Ramos (cell line): ENCODE results near the gene IFIT1B.
"Not testable (repeated sequence)": the region's sequence is repeated elsewhere in the genome, so short reads cannot be mapped to it uniquely, and the experiment has no call there.

ENCODE experiments used
- in situ Hi-C: fragments of 300-500 bp; cut with MboI; formaldehyde crosslinking; loops from one replicate; pipeline ENCODE4 v1.14.3; 2022; ENCODE audit warnings: low sequenced_read_pairs; ENCODE audit not compliant: unreplicated experiment

Gene IFIT1B

DNA sequence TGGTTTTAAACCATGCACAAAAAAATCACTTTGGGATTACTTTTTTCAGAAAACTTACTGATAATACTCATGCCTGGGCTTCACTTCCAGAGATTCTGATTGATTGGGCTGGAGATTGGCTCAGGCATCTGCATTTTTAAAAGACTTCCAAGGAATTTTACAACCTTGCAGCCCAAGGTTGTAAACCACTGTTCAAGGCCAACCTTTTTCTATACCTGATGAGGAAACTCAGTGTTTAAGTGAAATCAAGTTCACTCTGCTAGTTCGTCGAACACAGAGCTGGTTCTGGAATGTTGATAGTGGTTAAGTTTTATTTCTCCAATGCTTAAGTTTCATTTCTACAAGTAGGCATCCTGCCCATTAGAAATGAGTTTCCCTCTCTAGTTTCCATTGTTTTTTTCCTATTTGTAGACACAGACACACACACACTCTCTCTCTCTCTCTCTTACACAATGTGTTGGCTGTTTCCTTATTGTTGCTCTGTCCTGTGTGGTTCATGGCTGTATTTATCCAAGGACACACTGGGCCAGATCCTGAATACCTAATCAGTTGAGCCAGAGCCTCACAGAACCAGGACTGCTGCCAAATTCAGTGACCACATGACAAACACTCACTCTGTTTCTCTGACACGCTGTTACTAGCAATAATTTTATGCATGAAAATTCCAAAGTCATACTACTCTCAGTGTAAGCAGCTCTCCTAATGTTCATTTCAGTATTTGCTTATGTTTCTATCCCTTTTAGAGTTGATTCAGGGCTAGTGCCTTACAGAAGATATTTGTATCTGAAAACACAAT, 3.7 kb upstream of the IFIT1B start:
- in situ Hi-C loops = no loop called here

DNA sequence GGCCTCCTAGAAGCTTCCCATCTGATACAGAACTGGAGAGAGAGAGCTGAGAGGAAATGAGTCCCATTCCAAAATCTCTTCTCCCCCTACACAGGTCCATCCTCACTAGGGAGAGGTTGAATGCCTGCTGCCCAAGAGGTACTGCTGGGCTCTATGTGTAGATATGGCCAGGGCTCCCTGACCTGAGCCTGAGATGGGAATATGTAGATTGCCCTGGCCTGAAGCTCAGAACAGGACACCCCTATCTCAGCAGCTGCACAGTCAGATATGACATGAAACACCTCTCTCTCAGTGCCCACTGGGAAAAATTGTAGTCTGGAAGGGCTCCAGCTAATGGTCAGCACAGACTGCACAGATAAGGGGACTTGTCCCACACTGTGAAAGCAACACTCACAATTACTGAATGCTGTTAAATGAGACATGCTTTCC, 3.1 kb upstream of the IFIT1B start:
- in situ Hi-C loops = no loop called here

DNA sequence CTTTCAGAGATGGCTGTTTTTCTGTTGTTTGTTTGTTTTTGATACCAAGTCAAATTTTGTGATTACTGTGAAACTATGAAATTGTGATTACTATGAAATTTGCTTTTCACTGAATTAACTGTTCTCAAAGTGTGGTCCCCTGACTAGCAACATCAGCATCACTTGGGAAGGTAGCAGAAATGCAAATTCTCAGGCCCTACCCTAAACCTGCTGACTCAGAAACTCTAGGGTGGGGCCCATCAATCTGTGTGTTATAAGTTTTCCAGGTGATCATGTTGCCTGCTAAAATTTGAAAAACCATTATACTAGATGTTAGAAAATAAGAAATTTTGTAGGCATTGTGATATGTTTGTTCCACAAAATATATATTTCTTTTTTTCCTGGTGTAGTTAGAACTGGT, 1.2 kb downstream of the IFIT1B start:
- in situ Hi-C loops = no loop called here

DNA sequence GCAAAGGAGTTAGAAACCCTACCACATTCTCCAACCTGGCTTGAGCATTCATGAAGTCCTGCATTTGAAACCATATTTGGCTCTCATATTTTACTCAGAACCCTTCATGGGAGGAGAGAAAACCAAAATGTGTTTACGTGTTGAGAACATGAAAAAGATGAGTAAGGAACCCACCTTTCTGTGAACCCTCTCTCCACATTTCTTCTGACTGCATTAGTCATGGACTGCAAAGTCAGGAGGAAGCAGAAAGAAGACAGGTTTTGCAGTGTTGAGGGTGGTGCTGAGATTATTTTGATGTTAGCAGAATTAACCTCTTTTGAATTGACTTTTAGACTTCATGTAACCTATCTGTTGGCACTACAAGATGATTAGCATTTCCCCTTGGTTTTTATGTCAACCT, 4.9 kb downstream of the IFIT1B start:
- in situ Hi-C loops = no loop called here

DNA sequence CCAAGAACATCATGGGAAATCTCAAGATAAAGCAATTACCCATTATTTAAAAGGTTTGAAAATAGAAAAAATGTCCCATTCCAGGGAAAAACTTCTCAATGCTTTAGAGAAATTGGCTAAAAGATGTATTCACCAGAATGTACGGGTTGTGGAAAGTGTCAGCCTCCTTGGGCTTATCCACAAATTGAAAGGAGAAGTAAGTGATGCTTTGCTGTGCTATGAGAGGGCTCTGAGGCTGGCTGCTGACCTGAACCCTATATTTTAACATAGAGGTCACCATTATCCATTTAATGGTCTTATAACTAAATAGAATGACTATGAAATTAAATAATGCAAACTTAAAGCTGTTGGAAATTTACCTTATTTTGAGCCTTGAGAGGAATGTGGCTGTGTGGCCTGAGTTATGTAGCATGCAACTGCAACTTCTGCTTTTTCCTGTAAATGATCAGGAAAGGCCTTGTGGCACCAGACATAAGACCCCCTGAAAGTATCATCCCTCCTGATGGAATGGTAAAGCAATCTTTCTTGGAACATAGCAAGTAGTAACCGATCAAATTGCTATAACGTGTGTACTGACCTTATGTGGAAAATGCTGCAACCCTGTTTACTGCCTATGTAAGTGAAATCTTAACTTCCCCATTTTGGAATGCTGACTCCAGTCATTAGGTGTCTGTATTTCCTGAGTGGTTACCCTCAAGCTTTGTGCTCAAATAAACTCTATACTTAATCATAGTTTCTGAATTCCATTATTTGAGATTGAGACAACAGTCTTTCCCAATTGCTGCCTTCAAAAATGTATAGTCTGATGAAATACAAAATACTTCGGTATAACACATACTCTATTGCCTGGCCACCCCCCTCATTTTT, 6.9 kb downstream of the IFIT1B start:
- in situ Hi-C loops = no loop called here

DNA sequence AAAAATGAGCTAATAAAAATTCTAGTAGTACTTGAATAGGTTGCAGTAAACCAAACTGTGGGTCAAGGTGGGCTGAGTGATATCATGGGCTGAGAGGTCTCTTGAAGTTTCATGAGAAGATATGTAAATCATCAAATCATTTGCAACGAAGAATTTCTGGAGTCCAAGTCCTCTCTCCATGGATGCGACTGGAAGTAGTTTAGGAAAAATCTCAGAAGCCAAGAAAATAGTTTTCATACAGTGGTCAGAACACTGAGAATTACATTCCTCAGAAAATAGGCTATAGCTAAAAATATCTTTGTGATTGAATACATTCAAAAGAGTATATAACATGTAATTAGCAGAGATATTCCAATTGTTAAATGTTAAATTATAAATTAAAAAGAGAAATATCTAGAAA, 10.9 kb downstream of the IFIT1B start:
- in situ Hi-C loops = no loop called here

DNA sequence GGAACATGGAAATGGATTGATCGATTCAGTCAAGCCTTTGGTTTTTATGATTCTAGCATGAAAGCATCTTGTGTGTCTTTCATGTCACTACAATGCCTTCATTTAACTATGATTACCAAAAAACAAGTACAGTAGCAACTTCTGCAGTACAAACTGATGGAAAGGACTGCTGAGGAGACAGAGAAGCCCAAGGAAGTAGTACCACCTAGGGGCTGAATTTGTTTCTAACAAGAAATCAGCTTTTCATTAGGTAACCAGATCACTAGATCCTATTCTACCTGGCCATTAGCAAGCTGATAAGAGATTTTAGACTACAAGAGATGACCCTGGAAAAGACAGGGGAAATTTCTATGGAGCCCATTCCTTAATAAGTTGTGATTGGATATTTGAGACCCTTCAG, 11.4 kb downstream of the IFIT1B start:
- in situ Hi-C loops = no loop called here

DNA sequence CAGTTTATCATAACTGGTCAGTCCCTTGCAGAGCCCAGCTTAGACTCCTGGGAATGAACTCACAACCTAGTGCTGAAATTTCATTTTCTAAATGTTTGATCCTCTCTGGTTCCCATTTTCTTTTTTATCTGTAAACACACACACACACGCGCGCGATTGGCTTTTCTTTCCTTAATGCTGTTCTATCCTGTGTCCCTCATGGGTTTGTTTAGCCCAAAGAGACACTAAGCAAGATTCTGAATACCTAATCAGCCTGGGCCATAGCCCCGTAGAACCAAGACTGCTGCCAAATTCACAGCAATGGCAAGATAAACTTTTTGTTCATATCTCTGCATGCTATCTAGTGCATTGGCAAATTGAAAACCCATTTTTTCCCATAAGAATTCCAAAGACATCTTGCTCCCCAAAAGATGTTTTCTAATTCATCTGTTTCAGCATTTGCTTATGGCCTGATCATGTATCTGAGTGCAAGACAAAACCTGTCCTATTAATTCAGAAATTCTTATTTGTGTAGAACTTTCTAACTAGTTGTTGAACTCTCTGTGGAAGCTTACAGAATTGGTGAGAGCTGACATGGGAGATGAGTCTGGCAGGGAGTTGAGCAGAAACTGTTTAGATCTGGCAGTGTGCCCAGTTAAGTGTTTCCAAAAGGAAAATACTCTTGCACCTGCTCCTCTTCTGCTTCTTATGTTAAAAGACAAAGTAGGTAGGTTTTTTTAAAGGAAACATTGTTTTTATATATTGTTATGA, 12.8 kb downstream of the IFIT1B start:
- in situ Hi-C loops = no loop called here

DNA sequence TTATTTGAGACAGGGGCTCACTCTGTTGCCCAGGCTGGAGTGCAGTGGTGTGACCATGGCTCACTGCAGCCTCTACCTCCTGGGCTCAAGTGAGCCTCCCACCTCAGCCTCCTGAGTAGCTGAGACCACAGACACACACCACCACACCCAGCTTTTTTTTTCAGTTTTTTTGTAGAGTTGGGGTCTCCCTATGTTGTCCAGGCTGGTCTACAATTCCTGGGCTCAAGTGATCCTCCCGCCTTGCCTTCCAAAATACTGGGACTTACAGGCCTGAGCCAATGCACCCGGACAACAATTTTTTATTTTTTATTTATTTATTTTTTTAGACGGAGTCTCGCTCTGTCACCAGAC, 13.3 kb downstream of the IFIT1B start:
- in situ Hi-C loops = not testable (repeated sequence)

DNA sequence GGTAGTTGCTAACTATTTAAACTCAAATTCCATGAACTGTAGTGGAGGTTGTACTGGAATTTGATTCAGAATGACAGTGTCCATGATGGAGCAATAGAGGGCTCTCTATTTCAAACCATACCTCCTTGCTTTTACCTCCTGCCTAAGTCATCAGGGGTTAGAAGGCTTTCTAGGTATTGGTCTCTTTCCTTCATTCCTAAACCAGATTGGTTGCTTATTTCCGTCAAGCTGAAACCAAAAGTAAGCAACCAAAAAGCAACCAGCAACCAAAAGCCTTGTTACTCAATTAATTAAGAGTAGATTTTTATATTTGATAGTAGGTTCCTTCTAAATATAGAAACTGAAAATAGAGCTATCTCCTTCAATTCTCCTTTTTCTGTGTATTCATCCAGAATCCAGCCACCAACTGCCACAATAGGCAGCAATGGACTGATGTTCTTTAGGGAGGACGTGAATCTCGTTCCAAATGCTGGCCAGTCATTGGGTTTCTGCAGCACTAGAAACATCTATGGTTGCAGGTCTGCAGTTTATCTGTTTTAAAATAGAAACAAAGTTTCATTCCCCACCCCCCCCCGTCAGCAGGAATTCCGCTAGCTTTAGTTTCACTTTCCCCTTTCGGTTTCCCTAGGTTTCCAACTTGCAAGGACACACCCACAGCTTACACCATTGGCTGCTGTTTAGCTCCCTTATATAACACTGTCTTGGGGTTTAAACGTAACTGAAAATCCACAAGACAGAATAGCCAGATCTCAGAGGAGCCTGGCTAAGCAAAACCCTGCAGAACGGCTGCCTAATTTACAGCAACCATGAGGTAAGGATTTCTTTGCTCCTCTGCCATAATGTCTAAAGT, 14.3 kb downstream of the IFIT1B start, which contains the start of gene IFIT1:
IFIT1 (plus strand) TSS at position 717 of the 850 bp plus-strand sequence; CDS start at position 807, 90 bp downstream.
- in situ Hi-C loops = no loop called here

DNA sequence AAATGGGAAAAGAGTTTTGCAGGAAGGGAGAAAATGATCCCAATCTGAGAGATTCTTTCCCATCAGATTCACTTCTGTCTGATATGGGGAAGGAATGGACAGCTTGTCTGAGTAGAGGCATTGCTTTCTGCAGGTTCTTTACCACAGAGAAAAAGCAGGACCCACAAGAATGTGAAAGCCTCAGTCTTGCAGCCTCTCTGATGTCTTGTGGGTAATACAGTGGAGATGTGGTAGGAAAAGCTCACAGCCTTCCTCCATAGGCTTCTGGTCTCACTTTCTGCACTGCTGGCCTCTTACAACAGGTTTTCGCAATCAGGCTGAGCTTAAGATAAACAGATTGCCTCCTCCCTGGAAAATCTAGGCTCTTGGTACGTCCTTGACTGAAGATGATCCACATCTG, 15.1 kb downstream of the IFIT1B start:
- in situ Hi-C loops = no loop called here

DNA sequence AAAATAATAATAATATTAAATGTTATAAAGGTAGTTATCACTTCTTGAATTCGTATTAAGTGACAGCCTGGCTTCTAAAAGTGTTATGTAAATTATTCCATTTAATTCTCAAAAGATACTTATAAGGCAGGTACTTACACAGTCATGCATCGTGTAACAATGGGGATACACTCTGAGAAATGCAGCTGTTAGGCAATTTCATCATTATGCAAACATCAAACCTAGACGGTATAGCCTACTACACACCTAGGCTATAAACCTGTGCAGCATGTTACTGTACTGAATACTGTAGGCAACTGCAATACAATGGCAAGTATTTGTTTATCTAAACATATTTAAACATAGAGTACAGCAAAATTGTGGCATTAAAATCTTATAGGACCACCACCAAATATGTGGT, 16.0 kb downstream of the IFIT1B start:
- in situ Hi-C loops = no loop called here

DNA sequence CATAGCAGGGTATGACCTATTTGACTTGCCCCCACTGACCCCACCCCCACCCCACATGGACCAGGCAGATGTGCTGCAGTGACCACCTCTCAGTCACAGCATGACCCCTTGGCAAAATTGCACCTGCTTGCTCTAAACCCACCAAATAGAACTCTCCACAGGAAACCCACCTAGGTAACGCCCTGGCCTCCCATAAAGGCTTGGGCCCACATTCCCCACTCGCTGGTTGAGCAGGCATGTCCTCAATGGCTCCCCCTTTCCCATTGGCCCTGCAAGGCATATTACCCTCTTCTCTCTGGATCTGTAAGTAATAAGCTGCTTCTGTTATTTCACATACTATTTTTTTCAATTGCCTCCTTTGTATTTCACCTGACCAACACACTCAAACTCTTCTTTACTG, 17.3 kb downstream of the IFIT1B start:
- in situ Hi-C loops = no loop called here

DNA sequence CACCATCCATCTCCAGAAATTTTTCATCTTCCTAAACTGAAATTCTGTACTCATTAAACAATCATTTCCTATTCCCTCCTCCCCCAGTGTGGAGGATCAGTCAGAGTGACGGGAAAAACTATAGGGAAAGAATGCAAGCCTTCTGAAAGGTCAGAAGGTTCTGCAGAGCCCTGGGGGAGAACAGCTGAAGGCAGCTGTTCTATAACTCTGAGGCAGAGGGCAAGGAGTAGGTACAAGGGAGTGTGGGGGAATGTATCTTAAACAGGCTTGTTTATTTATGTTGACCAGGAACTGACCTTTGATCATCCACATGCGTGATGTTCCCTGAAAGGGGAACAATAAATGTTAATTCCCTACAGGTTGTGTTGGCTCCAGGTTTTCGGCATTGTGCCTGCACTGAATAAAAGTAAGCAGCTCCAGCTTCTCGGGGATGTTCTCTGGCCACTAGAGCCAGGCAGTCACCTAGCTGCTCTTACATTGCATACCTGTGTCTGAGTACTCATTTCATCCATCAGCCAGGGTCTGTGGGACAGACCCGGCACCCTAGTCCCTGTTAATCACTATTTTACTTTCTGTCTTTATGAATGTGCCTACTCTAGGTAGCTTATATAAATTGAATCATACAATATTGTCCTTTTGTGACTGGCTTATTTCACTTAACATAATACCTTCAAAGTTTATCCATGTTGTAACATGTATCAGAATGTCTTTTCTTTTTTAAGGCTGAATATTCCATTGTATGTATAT, 20.3 kb downstream of the IFIT1B start:
- in situ Hi-C loops = no loop called here

DNA sequence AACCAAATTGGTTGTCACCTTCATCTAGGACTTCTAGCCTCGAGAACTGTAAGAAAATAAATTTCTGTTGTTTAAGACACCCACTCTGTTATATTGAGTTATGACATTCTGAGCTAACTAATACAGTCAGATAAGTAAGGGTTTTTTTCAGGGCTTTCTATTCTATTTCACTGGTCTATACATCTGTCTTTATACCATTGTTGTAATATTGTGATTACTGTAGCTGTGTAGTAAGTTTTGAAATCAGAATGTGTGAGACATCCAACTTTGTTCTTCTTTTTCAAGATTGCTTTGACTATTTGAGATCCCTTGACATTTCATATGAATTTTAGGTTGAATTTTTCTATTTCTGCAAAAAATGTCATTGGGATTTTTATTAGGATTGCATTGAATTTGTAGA, 22.1 kb downstream of the IFIT1B start:
- in situ Hi-C loops = no loop called here

DNA sequence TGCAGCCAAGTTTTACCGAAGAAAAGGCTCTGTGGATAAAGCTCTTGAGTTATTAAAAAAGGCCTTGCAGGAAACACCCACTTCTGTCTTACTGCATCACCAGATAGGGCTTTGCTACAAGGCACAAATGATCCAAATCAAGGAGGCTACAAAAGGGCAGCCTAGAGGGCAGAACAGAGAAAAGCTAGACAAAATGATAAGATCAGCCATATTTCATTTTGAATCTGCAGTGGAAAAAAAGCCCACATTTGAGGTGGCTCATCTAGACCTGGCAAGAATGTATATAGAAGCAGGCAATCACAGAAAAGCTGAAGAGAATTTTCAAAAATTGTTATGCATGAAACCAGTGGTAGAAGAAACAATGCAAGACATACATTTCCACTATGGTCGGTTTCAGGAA, 25.2 kb downstream of the IFIT1B start:
- in situ Hi-C loops = no loop called here

DNA sequence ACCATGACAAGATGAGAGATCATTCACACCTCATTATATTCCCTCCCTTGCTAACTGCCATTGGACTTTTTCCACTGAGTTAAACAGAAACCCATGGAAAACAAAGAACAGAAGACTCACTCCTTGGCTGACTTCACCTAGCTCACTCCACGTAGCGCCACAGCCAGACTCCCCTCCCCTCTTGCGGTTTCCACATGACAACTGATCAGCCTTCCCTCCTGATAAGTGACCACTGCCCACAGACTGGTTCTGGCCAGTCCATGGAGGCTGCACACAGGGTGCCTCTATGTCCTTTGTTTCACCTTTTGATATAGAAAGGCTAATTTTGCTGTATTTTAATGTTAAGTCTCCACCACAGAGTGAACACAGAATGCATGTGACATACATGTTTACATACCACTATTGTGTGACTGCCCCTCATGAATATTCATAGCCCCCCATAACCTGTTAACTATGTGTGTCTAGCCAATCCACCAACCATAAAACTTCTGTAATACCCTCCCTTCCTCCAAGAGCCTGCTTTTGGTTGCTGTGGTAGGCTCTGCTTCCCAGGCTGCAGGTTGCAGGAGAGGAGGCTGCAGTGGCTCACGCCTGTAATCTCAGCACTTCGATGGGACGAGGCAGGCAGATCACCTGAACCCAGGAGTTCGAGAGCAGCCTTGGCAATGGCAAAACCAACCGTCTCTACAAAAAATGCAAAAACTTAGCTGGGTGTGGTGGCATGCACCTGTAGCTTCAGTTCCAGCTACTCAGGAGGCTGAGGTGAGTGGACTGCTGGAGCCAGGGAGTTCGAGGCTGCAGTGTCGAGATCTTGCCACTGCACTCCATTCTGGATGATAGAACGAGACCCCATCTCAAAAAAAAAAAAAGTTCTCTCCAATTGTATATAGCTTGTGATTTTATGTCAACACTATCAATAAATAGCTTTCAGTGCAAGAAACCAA, 26.5 kb downstream of the IFIT1B start:
- in situ Hi-C loops = no loop called here

DNA sequence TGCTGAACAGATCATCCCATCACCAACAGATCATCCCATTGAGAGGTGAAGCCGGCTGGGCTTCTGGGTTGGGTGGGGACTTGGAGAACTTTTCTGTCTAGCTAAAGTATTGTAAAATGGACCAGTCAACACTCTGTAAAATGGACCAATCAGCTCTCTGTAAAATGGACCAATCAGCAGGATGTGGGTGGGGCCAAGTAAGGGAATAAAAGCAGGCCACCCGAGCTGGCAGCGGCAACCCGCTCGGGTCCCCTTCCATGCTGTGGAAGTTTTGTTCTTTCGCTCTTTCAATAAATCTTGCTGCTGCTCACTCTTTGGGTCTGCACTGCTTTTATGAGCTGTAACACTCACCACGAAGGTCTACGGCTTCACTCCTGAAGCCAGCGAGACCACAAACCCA, 28.3 kb downstream of the IFIT1B start:
- in situ Hi-C loops = not testable (repeated sequence)
